Naive thymus-derived CD4-positive, alpha-beta T cell (primary cell): ENCODE measurements around the gene TMIE. TPM values are rescaled to one million over a fixed set of nuclear protein-coding genes. Genes with fewer than 3 reads are reported as not detected.

Experiments
- ATAC-seq: fragments of 150-1000 bp; cut with Tn5 transposase; 2 replicates; pipeline ENCODE4 v1.10.0; 2021; ENCODE audit warnings: mild to moderate bottlenecking, moderate library complexity
- CTCF ChIA-PET: fragments of 350-600 bp; sonication (Branson Sonifier 250); formaldehyde crosslinking; loops from one replicate; lab custom pipeline; 2021; ENCODE audit warnings: antibody characterized with exemption; lab: Charles Lee
- POLR2A ChIA-PET: fragments of 350-600 bp; sonication (Branson Sonifier 250); formaldehyde crosslinking; loops from one replicate; lab custom pipeline; 2021; ENCODE audit warnings: antibody characterized with exemption, inconsistent platforms; lab: Charles Lee
- DNase-seq, 9 donors: peaks; one replicate each; pipeline versions ENCODE4 v3.0.0 to v3.0.0-alpha.2; 2020 to 2022; ENCODE audit warnings: mixed read lengths in 1 of 9
- H3K27ac ChIP-seq: one replicate; pipeline ENCODE4 v1.7.0; 2013; ENCODE audit warnings: mild to moderate bottlenecking, low read depth, low read length, moderate library complexity
- H3K27me3 ChIP-seq, 2 donors: one replicate each; pipeline ENCODE4 v1.7.0; 2013; ENCODE audit warnings: low read length in 2 of 2, mild to moderate bottlenecking in 2 of 2, moderate library complexity in 2 of 2; ENCODE audit not compliant: control insufficient read depth in 2 of 2, insufficient read depth in 2 of 2
- H3K36me3 ChIP-seq, 3 experiments: 1 replicate in 2 of 3; 2 replicates in 1 of 3; pipeline ENCODE4 v1.7.0; 2013; ENCODE audit warnings: low read length in 3 of 3, mild to moderate bottlenecking in 3 of 3, moderate library complexity in 1 of 3; ENCODE audit not compliant: insufficient read depth in 3 of 3, control insufficient read depth in 2 of 3
- H3K4me1 ChIP-seq, 2 donors: one replicate each; pipeline ENCODE4 v1.7.0; 2013; ENCODE audit warnings: low read length in 2 of 2, mild to moderate bottlenecking in 2 of 2, moderate library complexity in 1 of 2; ENCODE audit not compliant: control insufficient read depth in 2 of 2, insufficient read depth in 2 of 2
- H3K4me3 ChIP-seq: 2 replicates; pipeline ENCODE4 v1.7.0; 2013; ENCODE audit warnings: mild to moderate bottlenecking, low read length
- H3K9me3 ChIP-seq, 3 experiments: 1 replicate in 2 of 3; 2 replicates in 1 of 3; pipeline ENCODE4 v1.7.0; 2013; ENCODE audit warnings: low read length in 3 of 3; ENCODE audit not compliant: control insufficient read depth in 2 of 3
- H3K27ac Mint-ChIP-seq, 9 donors: one replicate each; pipeline ENCODE4 v1.8.0; 2020 to 2022; ENCODE audit warnings: mixed read lengths in 9 of 9, mild to moderate bottlenecking in 8 of 9, moderate library complexity in 5 of 9, inconsistent platforms in 2 of 9
- H3K27me3 Mint-ChIP-seq, 5 donors: one replicate each; pipeline ENCODE4 v1.8.0; 2021 to 2022; ENCODE audit warnings: mixed read lengths in 5 of 5, mild to moderate bottlenecking in 1 of 5
- H3K36me3 Mint-ChIP-seq, 5 donors: one replicate each; pipeline ENCODE4 v1.8.0; 2020 to 2022; ENCODE audit warnings: mixed read lengths in 5 of 5, mild to moderate bottlenecking in 3 of 5, inconsistent platforms in 1 of 5
- H3K4me1 Mint-ChIP-seq, 7 donors: one replicate each; pipeline ENCODE4 v1.8.0; 2020 to 2022; ENCODE audit warnings: mixed read lengths in 7 of 7, mild to moderate bottlenecking in 3 of 7, inconsistent platforms in 1 of 7
- H3K4me3 Mint-ChIP-seq, 10 donors: one replicate each; pipeline ENCODE4 v1.8.0; 2020 to 2022; ENCODE audit warnings: mild to moderate bottlenecking in 10 of 10, mixed read lengths in 10 of 10, moderate library complexity in 6 of 10, inconsistent platforms in 2 of 10
- H3K9me3 Mint-ChIP-seq, 11 donors: one replicate each; pipeline ENCODE4 v1.8.0; 2020 to 2022; ENCODE audit warnings: mixed read lengths in 11 of 11, mild to moderate bottlenecking in 4 of 11, inconsistent platforms in 1 of 11, moderate library complexity in 1 of 11
- intact Hi-C, 2 donors: fragments of 100-400 bp; cut with micrococcal nuclease; formaldehyde crosslinking; loops; one replicate each; pipeline ENCODE4 v1.15.1; 2023
- polyA plus RNA-seq, 2 donors: library from polyadenylated mRNA; unstranded; fragments of 300-500 nt; fragmentation: Illumina TruSeq; gene quantifications; one replicate each; pipeline ENCODE4 v1.2.3, GENCODE V29; 2021
- total RNA-seq, 6 experiments: library from RNA in 5 of 6; stranded (reverse) in 5 of 6; gene quantifications; 1 replicate in 5 of 6; 2 replicates in 1 of 6; pipeline ENCODE4 v1.2.3 and lab custom pipeline; 2021 to 2026

The TMIE gene
- total and polyA plus RNA-seq, 7 experiments from 2014 or later: 0.31 to 5.6 (median 5.1) TPM

DNA sequence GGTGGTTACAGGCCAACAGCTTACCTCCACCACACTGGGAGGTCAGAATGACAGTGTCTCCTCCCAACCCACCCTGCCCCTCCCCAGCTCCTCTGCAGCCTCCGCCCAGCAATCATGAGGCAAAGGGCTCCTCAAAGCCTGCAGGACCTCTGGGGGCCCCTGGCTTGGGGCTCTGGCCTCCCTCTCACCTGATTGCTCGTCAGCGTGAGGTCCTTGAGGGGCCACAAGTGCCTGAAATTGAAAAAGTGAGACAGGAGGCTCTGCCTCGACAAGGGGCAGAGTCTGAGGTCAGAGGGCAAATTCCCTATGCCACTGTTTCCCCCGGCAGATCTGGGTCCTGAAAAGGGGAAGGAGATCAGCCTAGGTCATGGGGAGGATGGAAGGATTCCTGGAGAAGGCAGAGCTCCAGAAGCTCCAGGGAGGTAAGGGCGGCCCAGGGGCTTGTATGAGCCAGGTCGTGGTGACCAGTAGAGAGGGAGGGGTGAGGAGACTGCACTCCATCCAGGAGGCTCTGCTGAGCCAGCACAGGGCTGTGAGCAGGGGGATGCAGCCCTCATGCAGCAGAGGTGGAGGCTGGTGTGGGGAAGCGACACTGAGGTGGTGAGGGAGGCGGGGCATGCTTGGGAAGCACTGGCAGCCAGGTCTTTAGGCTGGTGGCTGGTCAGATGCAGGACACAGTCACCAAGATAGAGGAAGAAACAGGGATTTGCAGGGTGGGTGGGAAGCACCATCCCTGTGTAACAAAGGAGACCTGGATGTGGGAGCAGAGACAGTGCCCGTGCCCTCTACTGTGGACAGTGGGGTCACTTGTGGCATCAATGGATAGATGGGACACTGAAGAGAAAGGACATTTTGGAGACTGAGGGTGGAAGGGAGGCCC is 27.8 kb upstream of the TMIE start:
- peak overlapping the region in 5 of 9 donors; percentile 28 to 78 (median 58) for H3K27ac Mint-ChIP-seq
- no peaks in the 10 kb centered on the region for H3K4me1 ChIP-seq
- H3K4me3 Mint-ChIP-seq: no peak overlapping the region
- no peak overlapping the region for H3K27ac ChIP-seq
- no peaks in the 10 kb centered on the region for H3K9me3 Mint-ChIP-seq
- no peaks in the 10 kb centered on the region for H3K4me1 Mint-ChIP-seq
- no peak overlapping the region for H3K4me3 ChIP-seq
- DNase-seq (no peak), ATAC-seq (no peak)
- ChIA-PET POLR2A (no interaction called here), CTCF (interaction anchor here (0.6 kb wide), 1 partner anchor 29 kb away, joined by 3 read pairs; no protein-coding TSS in a partner anchor)
- H3K9me3 ChIP-seq: no peaks in the 10 kb centered on the region
- H3K27me3 Mint-ChIP-seq: peaks cover 0 to 3% (median 0%) of the 10 kb centered on the region in 5 donors
- H3K27me3 ChIP-seq: no peaks in the 10 kb centered on the region
- intact Hi-C loops: no loop called here
- H3K36me3 ChIP-seq: peaks cover 0 to 63% (median 3%) of the 10 kb centered on the region in 3 experiments
- peaks cover 0 to 36% (median 5%) of the 10 kb centered on the region in 5 donors for H3K36me3 Mint-ChIP-seq

DNA sequence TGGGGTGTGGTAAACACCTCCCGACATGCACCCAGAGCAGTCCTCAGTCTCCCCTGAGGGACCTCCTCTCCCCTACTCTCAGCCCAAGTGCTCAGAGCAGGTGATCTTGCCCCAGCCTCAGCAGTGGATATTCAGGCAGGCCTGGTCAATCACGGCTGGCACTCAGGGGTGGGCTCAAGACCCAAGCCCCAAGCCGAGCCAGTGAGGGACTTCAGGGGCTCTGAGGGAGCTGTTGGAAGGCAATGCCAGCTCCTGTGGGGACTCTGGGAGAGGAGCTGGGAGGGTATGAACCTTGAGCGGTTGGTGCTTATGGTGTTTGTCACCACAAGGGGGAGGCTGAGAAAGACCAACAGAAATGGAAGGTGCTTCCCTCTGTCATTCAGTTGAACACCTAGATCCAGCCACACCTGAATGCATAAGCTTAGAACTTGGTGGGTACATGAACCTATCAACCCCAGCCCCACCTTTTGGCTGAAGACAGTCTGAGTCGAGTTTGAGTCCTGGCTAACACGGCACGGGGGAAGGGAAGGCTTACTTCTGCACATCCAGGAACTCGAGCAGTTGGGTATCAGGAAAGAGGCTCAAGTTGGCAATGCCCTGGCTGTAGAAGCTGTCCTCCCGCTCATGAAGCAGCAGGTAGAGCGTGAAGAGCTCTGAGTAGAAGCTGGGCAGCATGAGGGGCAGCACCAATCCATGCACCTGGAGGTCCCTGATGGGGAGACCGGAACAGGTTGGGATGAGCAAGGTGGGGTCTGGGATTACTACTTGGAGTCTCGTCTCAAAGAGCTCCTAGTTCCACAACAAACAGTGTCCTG is 27.0 kb upstream of the TMIE start:
- intact Hi-C loops: no loop called here
- peaks cover 0 to 36% (median 5%) of the 10 kb centered on the region in 5 donors for H3K36me3 Mint-ChIP-seq
- ATAC-seq: no peak
- CTCF ChIA-PET: interaction anchor here (0.6 kb wide), 1 partner anchor 22 kb away, joined by 6 read pairs; no protein-coding TSS in a partner anchor
- H3K9me3 Mint-ChIP-seq: no peaks in the 10 kb centered on the region
- no peaks in the 10 kb centered on the region for H3K27me3 ChIP-seq
- no peaks in the 10 kb centered on the region for H3K9me3 ChIP-seq
- H3K4me1 Mint-ChIP-seq: no peaks in the 10 kb centered on the region
- H3K4me3 ChIP-seq: no peak overlapping the region
- peaks cover 0 to 71% (median 3%) of the 10 kb centered on the region in 3 experiments for H3K36me3 ChIP-seq
- peaks cover 0 to 3% (median 0%) of the 10 kb centered on the region in 5 donors for H3K27me3 Mint-ChIP-seq
- H3K27ac ChIP-seq: no peak overlapping the region
- DNase-seq: no peak
- no peaks in the 10 kb centered on the region for H3K4me1 ChIP-seq
- no peak overlapping the region for H3K27ac Mint-ChIP-seq
- H3K4me3 Mint-ChIP-seq: no peak overlapping the region
- POLR2A ChIA-PET: no interaction called here

DNA sequence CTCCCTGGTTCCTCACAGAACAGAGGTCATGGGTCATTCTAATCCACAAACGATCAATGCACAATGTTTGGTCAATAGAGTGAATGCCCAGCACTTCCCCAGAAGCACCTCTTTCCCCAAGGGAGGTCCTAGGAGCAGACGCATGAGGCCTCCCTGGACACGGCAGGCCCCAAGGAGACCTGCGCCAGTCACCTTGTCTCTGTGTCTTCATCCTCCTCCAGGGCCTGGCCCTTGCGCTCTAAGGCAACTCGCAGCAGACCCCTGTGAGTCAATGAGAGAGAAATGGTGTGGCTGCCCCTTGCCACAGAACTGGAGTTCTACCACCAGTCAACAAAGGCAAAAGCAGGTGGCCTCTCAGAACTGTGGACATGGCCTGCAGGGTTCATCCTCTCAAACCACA is 25.8 kb upstream of the TMIE start:
- no peaks in the 10 kb centered on the region for H3K4me1 ChIP-seq
- Mint-ChIP-seq H3K27me3 (peaks cover 0 to 3% (median 0%) of the 10 kb centered on the region in 5 donors), H3K36me3 (peaks cover 0 to 44% (median 5%) of the 10 kb centered on the region in 5 donors), H3K4me3 (no peak overlapping the region), H3K27ac (no peak overlapping the region), H3K4me1 (no peaks in the 10 kb centered on the region), H3K9me3 (no peaks in the 10 kb centered on the region)
- no peaks in the 10 kb centered on the region for H3K9me3 ChIP-seq
- no peaks in the 10 kb centered on the region for H3K27me3 ChIP-seq
- no peak overlapping the region for H3K4me3 ChIP-seq
- H3K27ac ChIP-seq: no peak overlapping the region
- intact Hi-C loops: no loop called here
- ATAC-seq (no peak), DNase-seq (no peak)
- peaks cover 0 to 72% (median 3%) of the 10 kb centered on the region in 3 experiments for H3K36me3 ChIP-seq
- ChIA-PET POLR2A (no interaction called here), CTCF (interaction anchor here (0.5 kb wide), 1 partner anchor 27 kb away, joined by 4 read pairs; no protein-coding TSS in a partner anchor)

DNA sequence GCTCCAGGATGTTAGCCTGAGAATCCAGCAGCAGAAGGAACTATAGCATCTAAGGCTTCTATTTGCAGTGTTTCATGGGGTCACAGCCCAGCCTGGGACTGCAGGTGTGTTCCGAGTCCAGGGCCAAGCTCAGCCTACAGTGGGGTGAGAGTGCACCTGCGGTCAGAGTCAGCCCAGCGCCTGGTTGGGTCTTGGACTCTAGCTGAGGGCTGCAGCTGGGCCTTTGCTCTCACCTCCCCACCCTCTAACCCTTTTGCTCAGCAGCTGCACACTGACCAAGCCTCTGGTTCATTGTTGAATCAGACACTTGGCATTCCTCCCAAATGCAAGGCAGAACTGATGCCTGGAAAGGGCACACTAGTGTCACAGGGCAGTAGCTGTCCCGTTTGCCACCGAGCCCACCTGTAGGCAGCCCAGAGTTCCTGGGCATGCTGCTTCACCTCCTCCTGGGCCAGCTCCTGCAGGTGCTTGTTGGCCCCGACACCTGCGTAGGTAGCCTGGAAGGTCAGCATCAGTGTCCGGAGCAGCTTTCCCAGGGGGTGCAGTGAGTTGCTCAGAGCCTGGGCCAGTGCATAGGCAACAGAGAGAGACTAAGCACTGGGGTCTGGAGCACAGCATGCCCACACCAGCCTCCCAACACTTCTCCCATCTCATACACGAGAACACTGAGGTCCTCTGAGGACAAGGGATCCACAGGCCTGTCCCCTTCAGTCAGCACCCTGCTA is 25.2 kb upstream of the TMIE start:
- CTCF ChIA-PET: interaction anchor here (0.5 kb wide), 1 partner anchor 27 kb away, joined by 4 read pairs; no protein-coding TSS in a partner anchor
- H3K4me3 Mint-ChIP-seq: no peak overlapping the region

DNA sequence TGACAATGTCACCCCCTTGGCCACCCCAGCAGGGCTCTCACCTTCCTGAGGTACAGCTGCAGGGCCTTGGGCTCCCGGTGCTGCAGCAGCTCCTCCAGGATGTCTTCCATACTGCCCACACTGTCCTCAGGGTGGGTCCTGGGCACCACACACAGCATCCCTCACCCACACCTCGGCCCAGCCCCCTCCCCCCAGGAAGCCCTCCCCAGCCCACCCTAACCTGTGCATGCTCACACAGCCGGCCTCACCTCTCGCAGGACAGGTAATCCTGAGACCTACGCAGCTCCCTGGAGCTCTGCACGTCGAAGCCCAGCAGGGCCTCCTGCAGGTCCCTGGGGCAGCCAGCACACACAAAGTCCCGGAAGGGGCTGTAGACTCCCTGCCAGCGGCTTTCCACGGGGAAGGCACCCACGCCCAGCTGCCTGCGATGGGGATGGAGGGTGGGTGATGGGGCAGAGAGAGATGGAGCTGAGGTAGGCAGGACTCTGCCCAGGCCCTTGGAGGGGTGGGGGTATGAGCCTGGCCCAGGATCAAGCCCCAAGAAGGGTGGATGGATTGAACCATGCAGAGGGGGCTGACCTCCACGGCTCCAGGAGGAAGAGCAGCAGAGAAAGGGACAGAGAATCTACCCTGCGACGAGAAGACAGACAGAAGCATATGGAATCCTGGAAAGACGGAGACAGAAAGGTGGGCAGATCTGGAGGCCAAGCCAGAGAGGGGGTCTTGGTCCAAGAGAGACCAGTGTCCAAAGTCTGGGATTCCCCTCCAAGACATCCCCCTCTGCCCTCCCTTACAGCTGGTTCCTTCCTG is 24.4 kb upstream of the TMIE start:
- no peaks in the 10 kb centered on the region for H3K9me3 ChIP-seq
- Mint-ChIP-seq H3K27me3 (peaks cover 0 to 3% (median 0%) of the 10 kb centered on the region in 5 donors), H3K4me3 (peak overlapping the region in 1 of 10 donors; percentile 7), H3K4me1 (no peaks in the 10 kb centered on the region), H3K27ac (peak overlapping the region in 1 of 9 donors; percentile 34), H3K36me3 (peaks cover 0 to 45% (median 7%) of the 10 kb centered on the region in 5 donors), H3K9me3 (no peaks in the 10 kb centered on the region)
- no peaks in the 10 kb centered on the region for H3K27me3 ChIP-seq
- no peak for DNase-seq
- POLR2A ChIA-PET: interaction anchor here (0.8 kb wide), 1 partner anchor 15 kb away, joined by 3 read pairs; no protein-coding TSS in a partner anchor
- H3K4me1 ChIP-seq: no peaks in the 10 kb centered on the region
- no peak for ATAC-seq
- intact Hi-C loops: no loop called here
- CTCF ChIA-PET: no interaction called here
- no peak overlapping the region for H3K4me3 ChIP-seq
- no peak overlapping the region for H3K27ac ChIP-seq
- peaks cover 0 to 78% (median 3%) of the 10 kb centered on the region in 3 experiments for H3K36me3 ChIP-seq

More for the DNA sequence above, 25.2 kb upstream of the TMIE start:
- Histone ChIP-seq H3K36me3 (peaks cover 0 to 73% (median 3%) of the 10 kb centered on the region in 3 experiments), H3K4me1 (no peaks in the 10 kb centered on the region), H3K4me3 (no peak overlapping the region), H3K27me3 (no peaks in the 10 kb centered on the region), H3K27ac (no peak overlapping the region), H3K9me3 (no peaks in the 10 kb centered on the region)
- intact Hi-C loops: no loop called here
- POLR2A ChIA-PET: no interaction called here
- H3K9me3 Mint-ChIP-seq: no peaks in the 10 kb centered on the region
- H3K36me3 Mint-ChIP-seq: peaks cover 0 to 48% (median 7%) of the 10 kb centered on the region in 5 donors
- H3K27ac Mint-ChIP-seq: peak overlapping the region in 1 of 9 donors; percentile 66
- no peak for ATAC-seq
- no peak for DNase-seq
- H3K4me1 Mint-ChIP-seq: no peaks in the 10 kb centered on the region
- H3K27me3 Mint-ChIP-seq: peaks cover 0 to 3% (median 0%) of the 10 kb centered on the region in 5 donors
